Muscle of back (tissue), 11 donors: Measurements from ENCODE around the gene NCKAP5. TPM values are rescaled to one million over a fixed set of nuclear protein-coding genes. Genes with fewer than 3 reads are reported as not detected.

Source experiments
- DNase-seq, 3 donors: peaks; one replicate each; pipeline versions ENCODE4 v3.0.0 to v3.0.0-alpha.2; 2013
- polyA plus RNA-seq, 10 donors: library from polyadenylated mRNA; unstranded; fragments of 120-200 nt; gene quantifications; one replicate each; pipeline ENCODE4 v1.2.1, GENCODE V29; 2013; ENCODE audit not compliant: insufficient read length in 10 of 10

The NCKAP5 gene
- polyA plus RNA-seq, 10 donors, result 3.3 to 8.8 (median 6.7) TPM

DNA sequence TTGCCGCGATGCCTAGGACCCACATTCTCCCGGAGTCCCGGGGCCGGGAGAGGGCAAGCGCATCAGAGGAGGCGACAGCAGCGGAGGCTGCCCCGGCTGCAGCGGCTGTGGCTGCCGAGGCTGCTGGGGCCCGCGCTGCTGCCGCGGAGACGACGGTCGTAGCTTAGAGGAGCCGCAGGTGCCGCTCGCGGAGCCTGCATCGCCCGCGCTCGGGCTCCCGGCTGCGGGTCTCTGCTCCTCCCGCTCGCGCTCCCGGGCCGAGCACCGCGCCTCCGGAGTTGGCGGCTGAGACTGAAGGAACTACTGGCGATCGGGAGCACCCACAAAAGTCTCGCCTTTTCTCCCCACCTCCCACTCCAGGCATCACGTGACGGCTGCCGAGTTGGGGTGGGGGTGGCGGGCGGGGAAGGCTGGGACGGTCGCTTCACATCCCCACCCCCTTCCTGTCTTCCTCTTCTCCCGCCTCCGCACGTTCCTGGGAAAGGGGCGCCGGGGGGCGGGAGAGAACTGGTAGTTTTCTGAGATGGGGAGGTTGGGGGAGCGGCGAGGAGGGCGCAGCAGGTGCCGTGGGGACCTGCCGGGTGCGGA is 898.3 kb downstream of the NCKAP5 start, which contains the start of gene LYPD1:
LYPD1 (minus strand) TSS at position 298 of the 588 bp plus-strand sequence; CDS start at position 25, 273 bp downstream.
- peak in 1 of 3 donors; percentile 72 for DNase-seq

DNA sequence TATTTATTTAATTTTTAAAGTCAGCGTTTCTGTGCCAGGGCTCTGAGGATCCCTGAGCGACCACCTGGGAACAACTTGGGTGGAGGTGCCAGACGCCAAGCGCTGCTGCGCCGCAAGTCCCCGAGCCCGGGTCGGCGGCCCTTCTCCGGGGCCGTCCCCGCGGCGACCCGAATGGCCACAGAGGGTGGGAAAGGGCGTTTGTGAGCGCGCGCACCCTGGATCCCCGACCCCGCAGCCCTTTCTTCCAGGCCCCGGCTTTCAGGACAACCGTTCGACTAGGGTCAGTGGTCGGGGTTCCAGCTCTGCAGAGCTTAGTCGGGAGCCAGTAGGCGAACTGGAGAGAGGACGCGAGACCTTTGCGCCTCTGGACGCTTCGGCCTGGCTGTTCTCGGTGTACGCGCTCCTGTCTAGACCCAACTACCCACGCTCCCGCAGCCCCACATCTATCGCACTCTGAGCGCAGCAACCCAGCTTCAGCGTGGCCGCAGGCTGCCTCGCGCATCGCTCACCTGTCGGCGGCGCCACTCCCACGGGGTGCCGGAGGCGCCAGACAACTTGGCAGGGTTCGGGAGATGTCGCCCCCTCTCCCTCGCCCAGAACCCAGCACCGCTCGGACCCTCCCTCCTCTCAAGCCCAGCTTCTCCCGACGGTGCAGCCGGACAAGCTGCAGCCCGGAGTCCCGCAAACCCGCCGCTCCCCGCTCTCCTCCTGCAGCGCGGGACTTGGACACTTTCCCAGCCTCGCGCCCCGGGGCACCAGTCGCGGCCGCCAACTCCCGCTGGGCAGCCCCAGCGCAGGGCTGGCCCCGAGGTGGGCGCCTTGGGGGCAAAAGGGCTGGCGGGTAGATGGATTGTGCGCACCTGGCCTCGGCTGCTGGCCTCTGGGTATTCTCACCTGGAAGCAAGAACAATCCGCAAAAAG is 899.0 kb downstream of the NCKAP5 start:
- peak in 1 of 3 donors; percentile 65 for DNase-seq

DNA sequence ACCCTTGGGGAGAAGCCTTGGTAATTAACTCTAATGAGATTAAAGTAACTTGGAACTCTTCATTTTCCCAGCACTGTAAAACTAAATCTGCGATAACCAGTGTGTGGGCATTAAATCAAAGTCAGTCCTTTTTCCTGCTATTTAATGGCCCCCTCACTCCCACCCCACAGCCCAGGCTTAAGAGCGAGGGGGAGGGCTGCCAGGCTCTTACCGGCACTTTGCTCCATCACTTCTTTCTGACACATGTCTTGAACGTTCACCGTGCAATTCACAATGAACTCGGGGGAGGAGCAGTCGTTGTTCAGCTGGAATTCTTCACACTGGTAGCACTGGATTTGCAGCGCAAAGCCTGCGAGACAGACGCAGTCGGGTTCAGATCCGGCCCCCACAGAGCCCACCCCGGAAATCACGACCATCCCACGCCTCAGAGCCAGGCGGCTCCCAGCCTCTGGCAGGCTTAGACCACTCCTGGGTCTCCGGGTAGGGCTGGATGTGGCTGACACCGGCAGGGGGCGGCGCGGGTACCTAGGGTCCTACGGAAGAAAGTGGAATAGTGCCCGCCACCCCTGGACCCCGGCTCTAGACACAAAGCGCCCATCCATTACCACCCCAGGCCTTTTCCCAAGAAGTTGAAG is 900.0 kb downstream of the NCKAP5 start:
- DNase-seq, result no peak

GRCh38 chr2:132667706-132668105 is 900.6 kb downstream of the NCKAP5 start:
- no peak for DNase-seq

GRCh38 chr2:132665401-132666140 is 902.7 kb downstream of the NCKAP5 start:
- DNase-seq, result no peak

DNA sequence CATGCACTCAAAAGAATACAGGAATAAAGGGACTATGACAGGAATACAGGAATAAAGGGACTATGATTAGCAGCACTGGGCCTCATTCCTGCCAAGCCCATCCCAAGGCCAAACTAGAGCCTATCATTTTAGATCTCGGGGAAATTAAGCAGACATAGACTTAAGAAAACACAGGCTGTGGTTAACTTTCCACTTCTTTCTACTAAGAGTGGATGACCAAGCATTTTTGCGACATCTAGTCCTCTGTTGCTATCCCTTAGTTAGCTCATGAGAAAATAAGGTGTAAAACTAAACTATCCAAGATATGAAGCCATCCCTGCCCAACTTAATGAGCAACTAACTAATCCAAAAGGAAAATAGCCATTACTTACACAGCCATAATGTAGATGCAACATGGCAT is 904.2 kb downstream of the NCKAP5 start:
- no peak for DNase-seq

GRCh38 chr2:132662732-132663131 is 905.5 kb downstream of the NCKAP5 start:
- no peak for DNase-seq

GRCh38 chr2:132659331-132659730 is 908.9 kb downstream of the NCKAP5 start:
- DNase-seq, result no peak

DNA sequence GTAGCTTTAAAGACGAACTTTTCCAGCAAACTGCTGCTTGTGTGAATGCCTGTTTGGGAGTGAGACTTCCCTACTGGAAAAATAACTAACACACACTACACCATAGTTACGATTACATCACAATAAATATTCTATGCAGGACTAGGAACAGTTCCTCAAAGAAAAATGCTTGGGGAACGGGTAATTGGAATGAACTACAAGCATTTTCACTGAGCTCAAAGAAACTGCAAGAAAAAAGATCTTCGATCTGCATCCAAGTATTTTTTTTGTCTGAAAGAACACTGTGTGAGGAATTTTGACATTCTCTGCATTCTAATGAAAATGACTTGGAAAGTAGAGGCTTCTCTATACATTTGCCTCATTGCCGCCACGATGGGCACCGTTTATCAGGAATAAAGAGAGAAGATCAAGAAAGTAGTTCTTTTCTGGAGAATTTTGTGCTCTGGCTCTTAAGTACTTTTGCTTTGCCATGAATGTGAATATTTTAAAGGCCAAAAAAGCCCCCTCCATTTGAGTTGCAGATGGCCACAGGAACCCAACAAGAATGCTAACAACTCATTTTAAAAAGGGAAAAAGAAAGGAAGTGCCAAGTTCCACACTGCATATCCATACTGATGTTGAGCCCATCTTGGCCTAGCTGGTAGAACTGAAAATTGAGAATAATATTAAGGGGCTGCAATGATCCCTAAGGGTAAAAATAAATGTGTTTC is 911.8 kb downstream of the NCKAP5 start:
- DNase-seq, result peak in 2 of 3 donors; percentile 58 to 74

DNA sequence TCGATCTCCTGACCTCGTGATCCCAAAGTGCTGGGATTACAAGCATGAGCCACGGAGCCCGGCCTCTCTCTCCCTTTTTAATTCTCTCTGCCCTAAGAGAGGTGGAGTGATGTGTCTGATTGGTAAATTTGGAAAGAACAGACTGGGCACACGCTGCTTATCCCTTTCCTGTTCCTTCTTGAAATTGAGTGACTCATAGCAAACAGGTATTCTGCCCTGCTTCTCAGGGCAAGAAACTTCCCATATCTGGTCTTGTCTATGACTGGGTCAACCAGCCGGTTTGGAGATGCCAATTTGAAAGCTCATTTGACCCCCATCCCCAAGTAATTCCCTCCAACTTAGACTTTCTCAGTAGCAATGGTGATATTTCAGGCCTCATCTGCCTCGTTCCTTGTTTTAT is 913.3 kb downstream of the NCKAP5 start:
- no peak for DNase-seq

DNA sequence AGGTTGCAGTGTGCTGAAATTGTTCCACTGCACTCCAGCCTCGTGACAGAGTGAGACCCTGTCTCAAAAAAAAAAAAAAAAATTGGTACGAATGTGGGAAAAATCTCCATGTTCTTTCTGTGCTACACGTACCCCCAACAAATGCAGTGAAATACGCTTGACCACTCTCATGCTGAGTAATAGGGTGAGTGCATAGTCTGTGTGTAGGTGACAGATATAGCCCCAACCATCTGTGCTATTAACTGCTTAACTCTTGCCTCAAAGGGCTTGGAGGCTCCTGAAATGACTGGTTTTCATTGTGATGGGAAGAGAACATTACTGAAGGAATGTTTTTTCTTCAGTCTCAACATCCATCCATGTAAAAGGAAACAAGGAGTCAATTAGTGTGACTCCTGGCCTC is 913.9 kb downstream of the NCKAP5 start:
- DNase-seq, result no peak

DNA sequence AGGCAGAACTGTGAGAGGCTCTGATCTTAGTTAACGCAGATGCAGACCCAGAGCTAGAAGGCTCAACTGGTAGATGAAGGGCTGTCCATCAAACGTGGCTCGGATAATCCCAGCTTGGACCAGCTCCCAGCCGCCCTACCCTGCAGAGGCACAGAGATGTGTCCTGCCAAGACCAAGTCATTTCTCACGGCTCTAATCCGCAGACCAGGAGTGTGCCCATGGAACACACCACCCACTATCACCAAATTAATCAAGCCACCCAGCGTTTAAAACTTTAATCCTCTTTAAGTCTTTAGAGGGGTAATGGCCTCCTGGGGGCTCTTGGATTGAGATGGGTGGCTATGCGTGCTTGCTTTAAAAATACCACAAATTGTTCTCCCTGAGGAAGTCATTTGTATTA is 915.8 kb downstream of the NCKAP5 start:
- DNase-seq, result no peak

- DNase-seq, result no peak
These were observed 916.9 kb downstream of the NCKAP5 start for GRCh38 chr2:132651115-132652045.

GRCh38 chr2:132646540-132647108 is 921.6 kb downstream of the NCKAP5 start:
- DNase-seq, result no peak

- DNase-seq, result no peak
These were observed 922.3 kb downstream of the NCKAP5 start for GRCh38 chr2:132645722-132646539.

DNA sequence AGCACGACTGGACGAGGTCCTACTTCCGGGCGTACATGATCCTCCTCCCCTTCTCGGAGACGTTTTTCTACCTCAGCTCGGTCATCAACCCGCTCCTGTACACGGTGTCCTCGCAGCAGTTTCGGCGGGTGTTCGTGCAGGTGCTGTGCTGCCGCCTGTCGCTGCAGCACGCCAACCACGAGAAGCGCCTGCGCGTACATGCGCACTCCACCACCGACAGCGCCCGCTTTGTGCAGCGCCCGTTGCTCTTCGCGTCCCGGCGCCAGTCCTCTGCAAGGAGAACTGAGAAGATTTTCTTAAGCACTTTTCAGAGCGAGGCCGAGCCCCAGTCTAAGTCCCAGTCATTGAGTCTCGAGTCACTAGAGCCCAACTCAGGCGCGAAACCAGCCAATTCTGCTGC is 923.1 kb downstream of the NCKAP5 start:
- DNase-seq, result no peak

DNA sequence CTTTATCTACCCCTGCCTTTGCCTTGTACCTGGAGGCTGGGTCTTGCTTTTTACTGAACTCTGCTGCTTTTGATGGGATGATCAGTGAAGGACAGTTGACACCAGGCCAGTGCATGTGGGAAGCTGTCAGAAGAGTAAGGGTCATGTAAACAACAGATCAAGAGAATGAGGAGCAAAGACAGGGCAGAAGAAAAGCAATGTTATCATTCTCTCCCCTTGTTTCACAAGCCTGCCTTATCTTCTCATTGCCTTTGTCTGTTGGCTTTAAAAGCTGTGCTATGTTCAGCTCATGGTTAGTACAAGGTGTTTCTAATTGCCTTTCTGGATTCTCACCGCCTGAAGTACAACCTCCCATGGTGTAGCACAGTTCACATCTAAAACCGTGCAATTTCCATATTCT is 925.8 kb downstream of the NCKAP5 start:
- DNase-seq, result no peak

GRCh38 chr2:132641819-132642218 is 926.4 kb downstream of the NCKAP5 start:
- DNase-seq, result no peak

GRCh38 chr2:132640116-132640515 is 928.1 kb downstream of the NCKAP5 start:
- DNase-seq, result no peak
